ENCODE data around the gene TNFAIP1. TPM values are rescaled to one million over a fixed set of nuclear protein-coding genes. Genes with fewer than 3 reads are reported as not detected.

TNFAIP1 gene
- polyA plus RNA-seq, 2 of the 4 experiments (the other 2 are of a cell fraction) = 38.8 to 68.3 TPM

GRCh38 chr17:28379814-28380801, 44.5 kb downstream of the TNFAIP1 start (continued):
- TF ChIP-seq SMC3 (IDR thresholded peaks at IDR 0.05) (0 out of 3 replicates have a peak, but pooled peaks have one; percentile 12), SREBF2 (IDR thresholded peaks at IDR 0.05) (no peak), RAD21 (conservative IDR thresholded peaks at IDR 0.05 in 1 of 2, IDR thresholded peaks at IDR 0.05 in 1 of 2) (0 out of 5 replicates have a peak, but pooled peaks of 1 of the 2 experiments have one; percentile 25), FOSL2 (IDR thresholded peaks at IDR 0.05) (no peak), FOSL2 (CRISPR knock-in tag; IDR thresholded peaks at IDR 0.05) (no peak), ZSCAN20 (CRISPR knock-in tag; IDR thresholded peaks at IDR 0.05) (no peak), JUN (IDR thresholded peaks at IDR 0.05) (peak in 1 of 2 experiments; percentile 66; a peak in 3 of 5 replicates), BCL3 (IDR thresholded peaks at IDR 0.05) (0 out of 3 replicates have a peak, but pooled peaks have one; percentile 18), TFCP2L1 (CRISPR knock-in tag; IDR thresholded peaks at IDR 0.05) (no peak), MYC (IDR thresholded peaks at IDR 0.05; ENCODE audit: borderline replicate concordance, low read length) (no peak), CHD2 (IDR thresholded peaks at IDR 0.05; ENCODE audit: low read length, partially characterized antibody) (no peak), RARB (CRISPR knock-in tag; IDR thresholded peaks at IDR 0.05) (no peak), KDM5A (IDR thresholded peaks at IDR 0.05) (no peak), HOXB5 (CRISPR knock-in tag; IDR thresholded peaks at IDR 0.05) (no peak), EHF (CRISPR knock-in tag; IDR thresholded peaks at IDR 0.05) (no peak), NPAS2 (CRISPR knock-in tag; IDR thresholded peaks at IDR 0.05; ENCODE audit: borderline replicate concordance) (no peak), JUNB (IDR thresholded peaks at IDR 0.05) (0 out of 2 replicates have a peak, but pooled peaks have one; percentile 27), POLR2AphosphoS2 (conservative IDR thresholded peaks at IDR 0.05; ENCODE audit: low read length) (no peak), EP300 (IDR thresholded peaks at IDR 0.05) (peak in 1 of 2 experiments; percentile 67; a peak in 2 of 5 replicates), ATOH8 (CRISPR knock-in tag; IDR thresholded peaks at IDR 0.05; ENCODE audit: low read depth) (no peak), HOXA7 (CRISPR knock-in tag; IDR thresholded peaks at IDR 0.05) (no peak), BHLHE40 (IDR thresholded peaks at IDR 0.05; ENCODE audit: low read depth, low read length) (no peak), GATA3 (IDR thresholded peaks at IDR 0.05; ENCODE audit: borderline replicate concordance) (peak; percentile 17; the same call in 1 of the 2 replicates), HDAC2 (IDR thresholded peaks at IDR 0.05) (no peak), RFX5 (IDR thresholded peaks at IDR 0.05) (no peak)

- CTCF ChIA-PET = interaction anchor here (2.0 kb wide), 1 partner anchor 36 kb away, joined by 6 read pairs; no protein-coding TSS in a partner anchor
- no peak for DNase-seq (ENCODE audit: low read depth in 1 of 2, low spot score in 1 of 2)
Measured at GRCh38 chr17:28381141-28381825, 45.7 kb downstream of the TNFAIP1 start.

More at GRCh38 chr17:28381141-28381825, 45.7 kb downstream of the TNFAIP1 start:
- Histone ChIP-seq H3K4me1 (peaks cover 20% of the 10 kb centered on the region), H3K27ac (peak overlapping the region; percentile 76 to 79), H3K4me3 (no peak overlapping the region), H3K9me3 (no peaks in the 10 kb centered on the region), H3K4me2 (no peak overlapping the region; the same call in 2 of the 3 replicates)
- TF ChIP-seq ZFP36 (IDR thresholded peaks at IDR 0.05; ENCODE audit: borderline replicate concordance, partially characterized antibody) = no peak
- no peak for TF ChIP-seq NFE2L2 (conservative IDR thresholded peaks at IDR 0.05; ENCODE audit: low read length)
- TF ChIP-seq TP53 (CRISPR knock-in tag; IDR thresholded peaks at IDR 0.05) = no peak
- no peak for TF ChIP-seq RARB (CRISPR knock-in tag; IDR thresholded peaks at IDR 0.05)
- TF ChIP-seq HOXB13 (CRISPR knock-in tag; IDR thresholded peaks at IDR 0.05; ENCODE audit: low read depth) = no peak
- FAIRE-seq (no peak), ATAC-seq (no peak)
- WGBS (ENCODE audit: missing lambda C conversion rate) = 88% methylated on average over 66 of the region's 72 CpGs
- POLR2A ChIA-PET = interaction anchor here (1.5 kb wide), 1 partner anchor 11 kb away, joined by 9 read pairs; the partner anchor contains the start of gene VTN
